Pancreas (tissue), 10 donors: Measurements from ENCODE around the gene NHP2. TPM values are rescaled to one million over a fixed set of nuclear protein-coding genes. Genes with fewer than 3 reads are reported as not detected.

Experiments used
- ATAC-seq, 4 donors: fragments of 200-7000 bp; cut with Tn5 transposase; one replicate each; pipeline versions ENCODE4 v1.8.0 to v1.9.1; 2020; ENCODE audit warnings: mild to moderate bottlenecking in 4 of 4, moderate library complexity in 4 of 4
- DNase-seq, 6 donors: peaks; one replicate each; pipeline ENCODE4 v3.0.0-alpha.2; 2020
- FAIRE-seq: peaks from 2 replicates; lab custom pipeline; 2012; peaks lifted over from hg19 to GRCh38; lab: Jason Lieb, UNC
- H3K27ac ChIP-seq, 4 donors: fragments of 200-600 bp; sonication (generic); 1 replicate in 3 of 4; 2 replicates in 1 of 4; pipeline versions ENCODE4 v1.5.0 to v1.8.0; 2020
- H3K27me3 ChIP-seq, 4 donors: fragments of 200-600 bp; one replicate each; pipeline ENCODE4 v1.8.0; 2021
- H3K36me3 ChIP-seq, 3 donors: fragments of 200-600 bp; sonication (generic) in 1 of 3; one replicate each; pipeline versions ENCODE4 v1.5.0 to v1.8.0; 2020 to 2021
- H3K4me1 ChIP-seq, 3 donors: fragments of 200-600 bp; one replicate each; pipeline ENCODE4 v1.8.0; 2021
- H3K4me3 ChIP-seq, 4 donors: fragments of 200-600 bp; sonication (generic) in 2 of 4; one replicate each; pipeline versions ENCODE4 v1.5.0 to v1.8.0; 2020 to 2021
- H3K9me3 ChIP-seq, 4 donors: fragments of 200-600 bp; one replicate each; pipeline ENCODE4 v1.8.0; 2021
- CTCF ChIP-seq, 4 donors: fragments of 200-600 bp; sonication (generic) in 3 of 4; IDR thresholded peaks; one replicate each; pipeline versions ENCODE4 v1.5.0 to v1.8.0; 2021; ENCODE audit warnings: antibody characterized with exemption in 4 of 4
- WGBS, 2 donors: extraction: QIAGEN DNeasy Blood & Tissue Kit; methylation state at CpG; one replicate each; pipeline ENCODE4 v1.1.7; 2013; 5-methylcytosine and 5-hydroxymethylcytosine counted together
- intact Hi-C, 3 donors: fragments of 100-400 bp; cut with DNase I; formaldehyde crosslinking; loops; one replicate each; pipeline versions ENCODE4 v1.11.1 to v1.14.2; 2022
- polyA plus RNA-seq, 2 donors: library from polyadenylated mRNA; stranded (reverse); fragments of 200-250 nt; gene quantifications; one replicate each; pipeline ENCODE4 v1.2.3, GENCODE V29; 2013
- total RNA-seq, 6 donors: library from RNA; stranded (reverse); fragmentation: NEBNext Ultra II Directional in 4 of 6; extraction: Animal tissue kit (Norgen Biotek cat#: 25700) in 4 of 6; gene quantifications; one replicate each; pipeline versions ENCODE4 v1.2.1 to v1.2.4, GENCODE V29; 2021 to 2023
- donor health status: healthy with polysubstance abuse.
- donor health status: DM: no; HTN: no; CAD: no; lungs with moderate emphysema.
- donor health status: DM: no; HTN: no; CAD: no.
- donor health status: control.
- donor health status: control.
- donor health status: Bipolar disorder and iron deficiency.
- donor health status: DM: yes; HTN: yes; CAD: no.
- donor health status: DM: no; HTN: no; CAD: no.
- donor health status: DM: no; HTN: no; CAD: no.
- donor health status: DM: yes; HTN: yes; CAD: no.

NHP2 gene
- total and polyA plus RNA-seq, 8 donors: 34.6 to 84.7 (median 54.1) TPM

GRCh38 chr5:178145965-178146820 lies 7.5 kb downstream of the NHP2 start:
- FAIRE-seq (no peak), ATAC-seq (peak; percentile 72 to 92 (median 88)), DNase-seq (peak; percentile 60 to 89 (median 80))
- Histone ChIP-seq H3K4me1 (no peaks in the 10 kb centered on the region), H3K4me3 (no peak overlapping the region), H3K9me3 (no peaks in the 10 kb centered on the region), H3K27me3 (no peaks in the 10 kb centered on the region), H3K27ac (no peak overlapping the region), H3K36me3 (peaks cover 0 to 59% (median 21%) of the 10 kb centered on the region in 3 donors)
- 52 to 57% methylated on average over 14 of the region's 14 CpGs for WGBS, 2 donors
- TF ChIP-seq CTCF (IDR thresholded peaks at IDR 0.05): peak; percentile 64 to 72 (median 68)
- intact Hi-C loops: loop anchor here in 1 of 3 donors (5.0 kb wide), 1 partner anchor 69 kb away; no protein-coding TSS in a partner anchor

- Histone ChIP-seq H3K27ac (no peak overlapping the region), H3K4me1 (no peaks in the 10 kb centered on the region), H3K27me3 (no peaks in the 10 kb centered on the region), H3K9me3 (no peaks in the 10 kb centered on the region), H3K4me3 (no peak overlapping the region), H3K36me3 (peaks cover 0 to 53% (median 17%) of the 10 kb centered on the region in 3 donors)
- no peak for TF ChIP-seq CTCF (IDR thresholded peaks at IDR 0.05)
- 69 to 70% methylated on average over 10 of the region's 10 CpGs for WGBS, 2 donors
- no peak for DNase-seq
- no peak for ATAC-seq
- no peak for FAIRE-seq
- intact Hi-C loops: no loop called here
Measured at GRCh38 chr5:178143901-178144300, 9.8 kb downstream of the NHP2 start.

- no peak for TF ChIP-seq CTCF (IDR thresholded peaks at IDR 0.05)
- 84 to 93% methylated on average over 6 of the region's 6 CpGs for WGBS, 2 donors
- intact Hi-C loops: no loop called here
- Histone ChIP-seq H3K9me3 (no peaks in the 10 kb centered on the region), H3K27me3 (no peaks in the 10 kb centered on the region), H3K4me3 (no peak overlapping the region), H3K36me3 (peaks cover 0 to 46% (median 10%) of the 10 kb centered on the region in 3 donors), H3K27ac (no peak overlapping the region), H3K4me1 (no peaks in the 10 kb centered on the region)
- FAIRE-seq (no peak), ATAC-seq (no peak), DNase-seq (no peak)
Measured at GRCh38 chr5:178143246-178143645, 10.4 kb downstream of the NHP2 start.

GRCh38 chr5:178142642-178143041 lies 11.0 kb downstream of the NHP2 start:
- 82 to 86% methylated on average over 20 of the region's 20 CpGs for WGBS, 2 donors
- no peak for FAIRE-seq
- H3K4me3 ChIP-seq: no peak overlapping the region
- no peak overlapping the region for H3K27ac ChIP-seq
- intact Hi-C loops: no loop called here
- no peaks in the 10 kb centered on the region for H3K27me3 ChIP-seq
- no peak for ATAC-seq
- H3K36me3 ChIP-seq: peaks cover 0 to 41% (median 8%) of the 10 kb centered on the region in 3 donors
- no peaks in the 10 kb centered on the region for H3K4me1 ChIP-seq
- no peak for TF ChIP-seq CTCF (IDR thresholded peaks at IDR 0.05)
- H3K9me3 ChIP-seq: no peaks in the 10 kb centered on the region
- no peak for DNase-seq

GRCh38 chr5:178141550-178141949 lies 12.1 kb downstream of the NHP2 start:
- Histone ChIP-seq H3K4me1 (no peaks in the 10 kb centered on the region), H3K9me3 (no peaks in the 10 kb centered on the region), H3K27me3 (no peaks in the 10 kb centered on the region), H3K27ac (no peak overlapping the region), H3K36me3 (peaks cover 0 to 36% (median 0%) of the 10 kb centered on the region in 3 donors), H3K4me3 (no peak overlapping the region)
- DNase-seq (no peak), ATAC-seq (no peak), FAIRE-seq (no peak)
- no peak for TF ChIP-seq CTCF (IDR thresholded peaks at IDR 0.05)
- intact Hi-C loops: no loop called here
- WGBS, 2 donors: 96 to 98% methylated on average over 4 of the region's 4 CpGs
